GM18951 (cell line): ENCODE data around the gene DLL4.

Source experiments
- POLR2A ChIP-seq: IDR thresholded peaks from 4 replicates; pipeline ENCODE4 v1.6.1; 2011; ENCODE audit warnings: mild to moderate bottlenecking; ENCODE audit not compliant: insufficient read length, insufficient read depth; ENCODE audit errors: extremely low read depth
- in situ Hi-C: fragments of 300-500 bp; cut with MboI; formaldehyde crosslinking; loops from one replicate; pipeline ENCODE4 v1.12.0; 2022; ENCODE audit warnings: low sequenced_read_pairs, mixed read lengths, inconsistent platforms; ENCODE audit not compliant: unreplicated experiment

Gene DLL4

GRCh38 chr15:40912478-40912877 lies 16.7 kb upstream of the DLL4 start:
- TF ChIP-seq POLR2A = no peak
- in situ Hi-C loops = loop anchor here (10.0 kb wide), 1 partner anchor 102 kb away; no protein-coding TSS in a partner anchor

DNA sequence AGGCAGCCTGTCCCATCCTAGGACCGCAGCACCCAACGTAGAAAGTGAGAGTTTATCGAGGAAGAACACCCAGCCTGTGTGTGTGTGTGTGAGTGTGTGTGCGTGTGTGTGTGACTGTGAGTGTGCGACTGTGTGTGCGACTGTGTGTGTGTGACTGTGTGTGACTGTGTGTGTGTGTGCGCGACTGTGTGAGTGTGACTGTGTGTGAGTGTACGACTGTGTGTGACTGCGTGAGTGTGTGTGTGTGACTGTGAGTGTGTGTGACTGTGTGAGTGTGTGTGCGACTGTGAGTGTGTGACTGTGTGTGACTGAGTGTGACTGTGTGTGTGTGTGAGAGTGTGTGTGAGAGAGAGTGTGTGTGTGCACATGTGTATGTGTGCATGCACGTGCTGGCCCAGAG lies 15.1 kb upstream of the DLL4 start:
- in situ Hi-C loops = loop anchor here (10.0 kb wide), 1 partner anchor 101 kb away; no protein-coding TSS in a partner anchor
- TF ChIP-seq POLR2A = no peak

DNA sequence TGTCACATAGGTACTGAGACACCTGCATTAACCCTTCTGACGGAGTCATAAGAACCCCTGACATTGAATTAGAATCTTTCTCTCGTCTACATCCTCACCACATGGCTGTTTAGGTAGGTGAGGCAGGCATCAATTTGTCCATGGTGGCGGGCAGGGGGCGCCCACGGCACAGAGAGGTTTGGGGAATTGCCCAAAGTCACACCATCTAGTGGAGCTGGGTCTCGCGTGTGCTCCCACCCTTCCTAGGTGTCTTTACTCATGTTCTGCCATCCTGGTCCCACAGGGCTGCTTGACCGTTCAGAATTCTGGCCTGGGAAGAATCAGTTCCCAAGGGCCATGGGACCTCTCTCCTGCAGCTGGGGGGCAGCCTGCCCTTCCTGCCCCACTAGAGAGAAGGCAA lies 14.7 kb upstream of the DLL4 start:
- in situ Hi-C loops = loop anchor here (10.0 kb wide), 1 partner anchor 100 kb away; no protein-coding TSS in a partner anchor

GRCh38 chr15:40915116-40915661 lies 14.0 kb upstream of the DLL4 start:
- no peak for TF ChIP-seq POLR2A
- in situ Hi-C loops = loop anchor here (10.0 kb wide), 1 partner anchor 100 kb away; no protein-coding TSS in a partner anchor

More for the DNA sequence above, 14.7 kb upstream of the DLL4 start:
- no peak for TF ChIP-seq POLR2A

DNA sequence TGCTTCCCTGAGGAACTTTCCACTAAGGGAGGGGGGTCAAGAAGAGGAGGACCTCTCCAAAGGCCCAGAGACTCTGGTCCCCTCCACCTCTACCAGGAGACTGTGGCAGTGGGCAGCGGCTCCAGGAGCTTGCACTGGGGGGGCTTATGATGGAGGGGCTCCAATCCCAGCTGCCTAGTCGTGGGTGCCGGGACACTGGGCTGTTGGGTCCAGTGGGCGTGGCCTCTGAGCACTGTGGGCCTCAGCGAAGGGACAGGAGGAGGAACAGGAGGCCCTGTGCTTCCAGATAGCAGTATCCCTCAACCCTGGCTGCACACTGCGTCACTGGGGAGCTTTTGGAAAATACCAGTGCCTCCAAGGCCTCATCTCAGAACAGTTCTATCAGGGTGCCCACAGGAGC lies 13.5 kb upstream of the DLL4 start:
- no peak for TF ChIP-seq POLR2A
- in situ Hi-C loops = loop anchor here (10.0 kb wide), 1 partner anchor 99 kb away; no protein-coding TSS in a partner anchor

- in situ Hi-C loops = loop anchor here (10.0 kb wide), 1 partner anchor 97 kb away; no protein-coding TSS in a partner anchor
- TF ChIP-seq POLR2A = no peak
Measured at GRCh38 chr15:40917585-40917984, 11.6 kb upstream of the DLL4 start.

DNA sequence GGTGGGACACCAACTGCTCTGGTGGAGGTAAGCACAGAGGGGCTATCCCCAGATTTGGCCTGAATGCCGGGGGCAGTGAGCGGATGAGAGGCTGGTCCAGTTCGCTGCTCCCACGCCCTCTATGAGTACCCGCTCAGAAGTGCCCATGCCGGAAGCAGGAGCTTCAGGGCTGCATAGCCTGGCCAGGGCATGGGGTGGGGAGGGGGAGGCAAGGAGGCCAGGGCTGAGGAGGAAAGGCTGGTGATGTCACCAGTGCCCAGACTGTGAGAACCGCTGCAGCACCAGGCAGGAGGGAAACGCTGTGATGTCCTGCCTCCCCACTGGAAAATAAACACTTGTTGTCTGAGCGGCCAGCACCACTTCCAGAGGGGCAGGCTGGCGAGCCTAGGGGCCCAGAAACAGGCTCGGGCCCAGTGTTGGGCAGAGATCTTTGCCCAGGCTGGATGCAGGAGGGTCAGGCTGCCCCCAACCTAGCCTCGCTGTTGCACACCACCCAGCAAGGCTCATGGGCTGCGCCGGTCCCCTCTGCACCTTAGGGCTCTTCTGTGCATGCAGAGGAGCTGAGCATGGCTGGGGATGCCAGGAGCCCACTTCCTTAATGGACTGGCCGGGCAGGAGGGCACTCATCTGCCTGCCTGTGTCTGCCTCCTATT lies 10.9 kb upstream of the DLL4 start:
- no peak for TF ChIP-seq POLR2A
- in situ Hi-C loops = loop anchor here (10.0 kb wide), 1 partner anchor 97 kb away; no protein-coding TSS in a partner anchor

DNA sequence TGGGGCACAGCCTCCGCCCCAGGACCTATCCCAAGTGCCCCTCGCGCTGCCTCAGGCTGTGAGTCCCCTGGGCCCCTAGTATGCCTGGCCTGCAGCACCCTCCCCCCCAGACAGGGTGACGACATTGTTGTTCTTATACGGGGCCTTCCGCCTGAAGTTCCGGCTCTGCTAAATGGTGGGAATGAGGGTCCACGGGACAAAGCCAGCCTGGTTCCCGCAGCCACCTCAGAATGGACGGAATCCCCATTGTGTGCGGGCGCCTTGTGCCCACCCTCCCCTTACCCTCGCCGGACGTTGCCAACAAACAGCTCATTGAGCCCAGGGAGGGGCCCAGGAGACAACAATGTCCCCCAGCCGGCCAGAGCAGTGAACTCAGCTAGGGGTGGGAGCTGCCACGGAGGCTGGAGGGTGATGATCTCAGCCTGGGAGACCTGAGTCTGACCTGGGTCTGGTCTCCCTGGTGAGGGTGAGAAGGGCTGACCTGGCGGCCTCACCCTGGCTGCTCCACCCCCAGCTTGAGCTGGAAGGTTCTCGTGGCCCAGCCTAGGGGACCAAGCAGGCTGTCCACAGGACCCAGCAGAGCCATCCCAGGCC lies 10.2 kb upstream of the DLL4 start:
- TF ChIP-seq POLR2A = no peak

DNA sequence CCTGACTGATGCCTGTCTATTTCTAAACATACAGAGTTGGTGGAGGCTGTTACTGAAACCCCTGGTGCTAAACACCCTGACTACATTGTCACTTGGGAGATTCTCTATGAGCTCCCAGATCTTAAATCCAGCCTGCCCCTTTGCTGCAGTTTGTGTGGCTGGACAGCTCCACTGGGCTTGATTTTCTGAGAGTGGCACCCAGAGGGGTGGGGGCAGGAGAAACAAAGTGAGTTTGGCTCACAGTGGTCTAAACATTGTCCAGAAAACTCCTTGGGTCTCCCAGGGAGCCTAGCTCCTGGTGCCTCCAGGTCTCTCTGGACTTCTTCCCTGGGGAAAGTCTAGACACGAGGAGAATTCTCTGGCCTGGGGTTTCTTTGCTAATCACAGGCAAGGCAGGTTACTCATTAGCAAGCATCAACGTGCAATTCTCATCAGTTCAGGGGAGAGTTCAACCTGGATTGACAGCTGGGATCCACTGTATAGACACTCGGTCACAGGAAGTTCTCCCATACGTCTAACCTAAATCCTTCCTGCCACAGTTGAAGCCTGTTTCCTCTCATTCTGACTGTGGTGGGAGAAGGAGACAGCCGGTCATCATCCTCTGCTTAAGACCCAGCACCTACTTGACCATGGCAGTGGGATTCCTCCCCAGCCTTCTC lies 7.1 kb upstream of the DLL4 start:
- in situ Hi-C loops = loop anchor here (10.0 kb wide), 1 partner anchor 403 kb away; no protein-coding TSS in a partner anchor
- no peak for TF ChIP-seq POLR2A

More for the DNA sequence above, 10.2 kb upstream of the DLL4 start:
- in situ Hi-C loops = loop anchor here (10.0 kb wide), 1 partner anchor 96 kb away; no protein-coding TSS in a partner anchor

GRCh38 chr15:40922608-40923005 lies 6.5 kb upstream of the DLL4 start:
- in situ Hi-C loops = loop anchor here (10.0 kb wide), 1 partner anchor 402 kb away; no protein-coding TSS in a partner anchor
- no peak for TF ChIP-seq POLR2A

DNA sequence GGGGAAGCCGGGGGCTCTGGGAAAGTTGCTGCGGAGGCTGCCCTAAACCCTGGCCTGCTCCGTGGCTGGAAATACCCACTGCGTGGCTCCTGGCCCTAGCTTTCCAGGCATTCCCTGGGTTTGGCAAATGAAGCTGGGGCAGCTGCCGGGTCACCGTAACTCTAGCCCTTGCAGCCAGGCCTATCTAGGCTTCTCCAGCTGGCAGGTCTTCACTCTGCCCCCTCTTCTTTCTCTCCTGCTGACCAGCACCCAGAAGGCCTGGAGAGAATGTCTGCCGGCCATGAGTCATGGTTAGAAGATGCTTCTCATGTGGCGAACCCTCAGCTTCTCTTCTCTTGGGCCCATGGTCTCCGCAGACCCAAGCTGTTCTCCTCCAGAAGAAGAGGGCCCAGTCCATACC lies 5.6 kb upstream of the DLL4 start:
- in situ Hi-C loops = loop anchor here (10.0 kb wide), 1 partner anchor 401 kb away; no protein-coding TSS in a partner anchor
- TF ChIP-seq POLR2A = no peak

DNA sequence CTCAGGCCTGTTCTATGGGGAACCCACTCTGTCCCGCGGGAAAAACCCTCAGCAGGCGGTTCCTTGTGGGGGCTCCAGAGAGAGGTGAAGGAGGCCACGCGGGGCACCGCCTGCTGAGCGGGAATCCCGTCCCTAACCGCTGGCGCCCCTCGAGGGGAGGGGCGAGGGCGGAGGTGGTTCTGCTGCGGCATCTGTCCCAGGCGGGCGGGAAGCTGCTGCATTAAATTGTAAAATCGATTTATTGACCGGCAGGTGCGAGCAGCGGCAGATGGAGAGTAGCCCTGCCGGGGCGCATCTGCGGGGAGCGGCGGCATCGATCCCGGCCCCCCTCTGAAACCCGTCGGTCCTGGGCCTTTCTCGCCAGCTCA lies 3.7 kb upstream of the DLL4 start:
- TF ChIP-seq POLR2A = no peak
- in situ Hi-C loops = loop anchor here (10.0 kb wide), 1 partner anchor 399 kb away; no protein-coding TSS in a partner anchor
